B cell (primary cell): ENCODE results near the gene SOX6. TPM values are rescaled to one million over a fixed set of nuclear protein-coding genes. Genes with fewer than 3 reads are reported as not detected.

ENCODE experiments used
- ATAC-seq: fragments of 200-7000 bp; cut with Tn5 transposase; one replicate; pipeline ENCODE4 v1.10.0; 2021; ENCODE audit warnings: low read depth, mild to moderate bottlenecking, moderate number of reproducible peaks, moderate library complexity
- CTCF ChIA-PET: fragments of 350-600 bp; sonication (Branson Sonifier 250); formaldehyde crosslinking; loops from one replicate; lab custom pipeline; 2021; ENCODE audit warnings: antibody characterized with exemption, inconsistent platforms; lab: Charles Lee
- POLR2A ChIA-PET: fragments of 350-600 bp; sonication (Branson Sonifier 250); formaldehyde crosslinking; loops from one replicate; lab custom pipeline; 2021; ENCODE audit warnings: antibody characterized with exemption; lab: Charles Lee
- DNase-seq: peaks from one replicate; pipeline ENCODE4 v3.0.0; 2013
- H2AFZ ChIP-seq: 2 replicates; pipeline ENCODE4 v1.6.1; 2012; ENCODE audit warnings: mild to moderate bottlenecking, low read depth, low read length; ENCODE audit not compliant: insufficient read depth, poor library complexity, severe bottlenecking
- H3K27ac ChIP-seq, 2 donors: 1 replicate in 1 of 2; 2 replicates in 1 of 2; pipeline ENCODE4 v1.5.1; 2012 to 2013; ENCODE audit warnings: low read length in 2 of 2, mild to moderate bottlenecking in 2 of 2, moderate library complexity in 1 of 2
- H3K27me3 ChIP-seq, 4 experiments: fragments of 200-600 bp in 1 of 4; sonication (generic) in 1 of 4; replicated peaks in 1 of 4; 1 replicate in 2 of 4; 2 replicates in 2 of 4; pipeline versions ENCODE4 v1.6.1 to v1.7.0; 2013 to 2016; ENCODE audit warnings: low read length in 3 of 4, mild to moderate bottlenecking in 2 of 4, mixed read lengths in 1 of 4, moderate library complexity in 1 of 4; ENCODE audit not compliant: insufficient read depth in 4 of 4, control insufficient read depth in 3 of 4; ENCODE audit errors: control extremely low read depth in 1 of 4
- H3K36me3 ChIP-seq, 2 experiments: replicated peaks in 1 of 2; 1 replicate in 1 of 2; 2 replicates in 1 of 2; pipeline versions ENCODE4 v1.6.1 to v1.7.1; 2013; ENCODE audit warnings: low read length in 1 of 2; ENCODE audit not compliant: insufficient read depth in 2 of 2, control insufficient read depth in 1 of 2; ENCODE audit errors: control extremely low read depth in 1 of 2, extremely low read depth in 1 of 2
- H3K4me1 ChIP-seq, 2 donors: fragments of 200-600 bp in 1 of 2; sonication (generic) in 1 of 2; 1 replicate in 1 of 2; 2 replicates in 1 of 2; pipeline versions ENCODE4 v1.5.1 to v1.6.1; 2013 to 2017; ENCODE audit warnings: low read length in 2 of 2; ENCODE audit not compliant: control insufficient read depth in 2 of 2, insufficient read depth in 2 of 2
- H3K4me2 ChIP-seq: replicated peaks from 2 replicates; pipeline ENCODE3; 2012; ENCODE audit warnings: mild to moderate bottlenecking, low read depth, low read length; ENCODE audit not compliant: poor library complexity, severe bottlenecking
- H3K4me3 ChIP-seq, 5 experiments: fragments of 200-600 bp in 1 of 5; sonication (generic) in 1 of 5; 1 replicate in 3 of 5; 2 replicates in 2 of 5; pipeline versions ENCODE4 v1.5.1 to v1.7.0; 2011 to 2016; ENCODE audit warnings: low read length in 4 of 5, mild to moderate bottlenecking in 4 of 5, low read depth in 2 of 5, control low read depth in 1 of 5, moderate library complexity in 1 of 5; ENCODE audit not compliant: insufficient read depth in 1 of 5; ENCODE audit errors: control extremely low read depth in 1 of 5, extremely low read depth in 1 of 5
- H3K79me2 ChIP-seq: fragments of 200-600 bp; sonication (generic); one replicate; pipeline ENCODE4 v1.6.0; 2016; ENCODE audit warnings: low read length; ENCODE audit not compliant: control insufficient read depth, insufficient read depth
- H3K9ac ChIP-seq: fragments of 200-600 bp; sonication (generic); 2 replicates; pipeline ENCODE4 v1.6.1; 2017; ENCODE audit warnings: mild to moderate bottlenecking, low read length, moderate library complexity
- H3K9me3 ChIP-seq, 3 donors: one replicate each; pipeline versions ENCODE4 v1.6.1 to v1.7.1; 2013; ENCODE audit warnings: low read length in 2 of 3; ENCODE audit not compliant: control insufficient read depth in 2 of 3, insufficient read depth in 1 of 3; ENCODE audit errors: control extremely low read depth in 1 of 3
- H4K20me1 ChIP-seq: 2 replicates; pipeline ENCODE4 v1.6.0; 2012; ENCODE audit warnings: mild to moderate bottlenecking, low read length; ENCODE audit not compliant: insufficient read depth, control insufficient read depth, poor library complexity, severe bottlenecking
- H3K27ac Mint-ChIP-seq: one replicate; pipeline ENCODE4 v1.8.0; 2021; ENCODE audit warnings: mixed read lengths
- H3K27me3 Mint-ChIP-seq: one replicate; pipeline ENCODE4 v1.8.0; 2021; ENCODE audit warnings: mixed read lengths
- H3K4me1 Mint-ChIP-seq: one replicate; pipeline ENCODE4 v1.8.0; 2021; ENCODE audit warnings: mixed read lengths
- H3K4me3 Mint-ChIP-seq: one replicate; pipeline ENCODE4 v1.8.0; 2021; ENCODE audit warnings: mixed read lengths
- H3K9me3 Mint-ChIP-seq: one replicate; pipeline ENCODE4 v1.8.0; 2022; ENCODE audit warnings: mixed read lengths; ENCODE audit not compliant: insufficient read depth
- EZH2 ChIP-seq: IDR thresholded peaks from 2 replicates; pipeline ENCODE4 v1.6.1; 2012; ENCODE audit warnings: borderline replicate concordance, low read depth, mild to moderate bottlenecking, moderate library complexity, low read length; ENCODE audit not compliant: insufficient read depth, poor library complexity, severe bottlenecking
- WGBS: methylation state at CpG from one replicate; pipeline ENCODE4 v1.1.5; 2013; ENCODE audit warnings: missing lambda C conversion rate; ENCODE audit not compliant: insufficient coverage; 5-methylcytosine and 5-hydroxymethylcytosine counted together
- intact Hi-C: fragments of 100-400 bp; cut with micrococcal nuclease; formaldehyde crosslinking; loops from one replicate; pipeline ENCODE4 v1.10.0; 2022
- polyA plus RNA-seq: library from polyadenylated mRNA; depleted of rRNA; stranded (reverse); fragments of >200 nt; gene quantifications from 2 replicates; pipeline ENCODE4 v1.2.3, GENCODE V29; 2012
- total RNA-seq, 2 donors: library from RNA; stranded (reverse); fragments of 120-200 nt in 1 of 2; gene quantifications; 1 replicate in 1 of 2; 2 replicates in 1 of 2; pipeline versions ENCODE4 v1.2.3 to v1.2.4, GENCODE V29; 2013 to 2022
- TF ChIP-seq, protein P1 (sequence below): fragments of 200-600 bp; IDR thresholded peaks from one replicate; pipeline ENCODE4 v1.8.0; 2022; ENCODE audit warnings: antibody characterized with exemption, mild to moderate bottlenecking

Gene SOX6
- total and polyA plus RNA-seq, 2 donors (not counting 1 experiment from before 2014, with no cell fraction given): not detected

DNA sequence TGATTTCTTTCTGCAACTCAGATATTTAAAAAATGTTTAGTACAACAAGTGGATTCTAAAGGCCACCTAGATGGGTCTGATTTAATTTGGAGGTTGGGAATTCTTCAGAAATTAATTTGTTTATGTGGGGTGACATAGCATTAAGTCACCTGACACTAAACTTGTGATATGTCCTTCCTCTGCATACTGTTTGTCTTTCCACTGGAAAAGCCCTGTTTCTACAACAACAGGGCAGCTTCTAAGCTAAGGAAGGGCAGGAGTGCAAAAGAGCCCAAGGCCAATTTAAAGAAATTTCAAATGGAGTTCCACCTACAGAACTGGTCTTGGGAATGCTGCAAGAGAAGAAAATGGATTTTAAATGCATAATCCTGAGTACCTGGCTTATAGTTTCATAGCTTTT lies 319.2 kb downstream of the SOX6 start:
- no peaks in the 10 kb centered on the region for H3K4me1 ChIP-seq
- H3K9me3 ChIP-seq: peaks cover 0 to 1% (median 0%) of the 10 kb centered on the region in 3 donors
- Mint-ChIP-seq H3K9me3 (no peaks in the 10 kb centered on the region), H3K27me3 (no peaks in the 10 kb centered on the region), H3K4me3 (no peak overlapping the region), H3K27ac (no peak overlapping the region), H3K4me1 (no peaks in the 10 kb centered on the region)
- ATAC-seq (no peak), DNase-seq (no peak)
- no peak for TF ChIP-seq EZH2
- TF ChIP-seq, protein P1, sequence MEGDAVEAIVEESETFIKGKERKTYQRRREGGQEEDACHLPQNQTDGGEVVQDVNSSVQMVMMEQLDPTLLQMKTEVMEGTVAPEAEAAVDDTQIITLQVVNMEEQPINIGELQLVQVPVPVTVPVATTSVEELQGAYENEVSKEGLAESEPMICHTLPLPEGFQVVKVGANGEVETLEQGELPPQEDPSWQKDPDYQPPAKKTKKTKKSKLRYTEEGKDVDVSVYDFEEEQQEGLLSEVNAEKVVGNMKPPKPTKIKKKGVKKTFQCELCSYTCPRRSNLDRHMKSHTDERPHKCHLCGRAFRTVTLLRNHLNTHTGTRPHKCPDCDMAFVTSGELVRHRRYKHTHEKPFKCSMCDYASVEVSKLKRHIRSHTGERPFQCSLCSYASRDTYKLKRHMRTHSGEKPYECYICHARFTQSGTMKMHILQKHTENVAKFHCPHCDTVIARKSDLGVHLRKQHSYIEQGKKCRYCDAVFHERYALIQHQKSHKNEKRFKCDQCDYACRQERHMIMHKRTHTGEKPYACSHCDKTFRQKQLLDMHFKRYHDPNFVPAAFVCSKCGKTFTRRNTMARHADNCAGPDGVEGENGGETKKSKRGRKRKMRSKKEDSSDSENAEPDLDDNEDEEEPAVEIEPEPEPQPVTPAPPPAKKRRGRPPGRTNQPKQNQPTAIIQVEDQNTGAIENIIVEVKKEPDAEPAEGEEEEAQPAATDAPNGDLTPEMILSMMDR: no peak
- ChIA-PET CTCF (no interaction called here), POLR2A (no interaction called here)
- no peaks in the 10 kb centered on the region for H3K79me2 ChIP-seq
- no peak overlapping the region for H3K4me3 ChIP-seq
- intact Hi-C loops: no loop called here
- no peak overlapping the region for H3K4me2 ChIP-seq
- H3K9ac ChIP-seq: no peak overlapping the region
- no peaks in the 10 kb centered on the region for H3K27me3 ChIP-seq
- H3K36me3 ChIP-seq: no peaks in the 10 kb centered on the region
- no peak overlapping the region for H2AFZ ChIP-seq
- no peak overlapping the region for H3K27ac ChIP-seq
- H4K20me1 ChIP-seq: no peaks in the 10 kb centered on the region

DNA sequence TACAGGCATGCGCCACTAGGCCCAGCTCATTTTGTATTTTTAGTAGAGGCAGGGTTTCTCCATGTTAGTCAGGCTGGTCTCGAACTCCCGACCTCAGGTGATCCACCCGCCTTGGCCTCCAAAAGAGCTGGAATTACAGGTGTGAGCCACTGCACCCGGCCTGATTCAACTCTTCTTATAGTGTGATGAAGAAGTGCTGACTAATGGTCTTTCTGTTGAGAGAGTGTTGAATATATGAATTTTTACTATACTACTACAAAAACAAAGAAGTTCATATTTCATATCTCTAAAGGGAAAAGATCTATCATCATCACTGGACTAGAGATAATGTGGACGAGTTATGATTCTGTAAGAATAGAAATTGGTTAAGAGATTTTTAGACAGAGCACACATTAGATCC lies 320.1 kb downstream of the SOX6 start:
- H3K9ac ChIP-seq: no peak overlapping the region
- 100% methylated on average over 3 of the region's 6 CpGs for WGBS
- ATAC-seq (no peak), DNase-seq (no peak)
- H3K4me2 ChIP-seq: no peak overlapping the region
- POLR2A ChIA-PET: no interaction called here
- H3K4me3 ChIP-seq: no peak overlapping the region
- H3K4me1 ChIP-seq: no peaks in the 10 kb centered on the region
- H4K20me1 ChIP-seq: no peaks in the 10 kb centered on the region
- Mint-ChIP-seq H3K9me3 (no peaks in the 10 kb centered on the region), H3K27ac (no peak overlapping the region), H3K4me3 (no peak overlapping the region), H3K27me3 (no peaks in the 10 kb centered on the region), H3K4me1 (no peaks in the 10 kb centered on the region)
- TF ChIP-seq, protein P1: no peak
- TF ChIP-seq EZH2: no peak
- H2AFZ ChIP-seq: no peak overlapping the region
- no peaks in the 10 kb centered on the region for H3K9me3 ChIP-seq
- intact Hi-C loops: no loop called here
- no peaks in the 10 kb centered on the region for H3K27me3 ChIP-seq
- H3K27ac ChIP-seq: no peak overlapping the region
- CTCF ChIA-PET: no interaction called here
- H3K36me3 ChIP-seq: no peaks in the 10 kb centered on the region
- H3K79me2 ChIP-seq: no peaks in the 10 kb centered on the region
